Activated CD8-positive, alpha-beta memory T cell treated with anti-CD3 and anti-CD28 coated beads for 36 hours (primary cell): ENCODE data around the gene SLC7A5. TPM values are rescaled to one million over a fixed set of nuclear protein-coding genes. Genes with fewer than 3 reads are reported as not detected.
"Not testable (repeated sequence)": the region's sequence is repeated elsewhere in the genome, so short reads cannot be mapped to it uniquely, and the experiment has no call there.

ENCODE experiments used
- CTCF ChIA-PET: fragments of 350-600 bp; sonication (Branson Sonifier 250); formaldehyde crosslinking; loops from one replicate; lab custom pipeline; 2021; ENCODE audit warnings: antibody characterized with exemption; lab: Charles Lee
- POLR2A ChIA-PET: fragments of 350-600 bp; sonication (Branson Sonifier 250); formaldehyde crosslinking; loops from one replicate; lab custom pipeline; 2021; ENCODE audit warnings: antibody characterized with exemption; lab: Charles Lee
- total RNA-seq, 2 experiments: library from RNA; stranded (reverse); gene quantifications; one replicate each; pipeline ENCODE4 v1.2.3, GENCODE V29; 2021

The SLC7A5 gene
- total RNA-seq, 2 experiments from 2014 or later, result 437 to 441 TPM

- POLR2A ChIA-PET, result no interaction called here
- CTCF ChIA-PET, result interaction anchor here (1.0 kb wide), 1 partner anchor 46 kb away, joined by 3 read pairs; no protein-coding TSS in a partner anchor
Observed at GRCh38 chr16:87803385-87803784, 65.9 kb downstream of the SLC7A5 start.

- CTCF ChIA-PET, result interaction anchor here (0.5 to 0.6 kb wide), 2 partner anchors 10 to 26 kb away, joined by 3 read pairs; no protein-coding TSS in a partner anchor
- POLR2A ChIA-PET, result no interaction called here
Observed at GRCh38 chr16:87802670-87803069, 66.6 kb downstream of the SLC7A5 start.

GRCh38 chr16:87801679-87802259 is 67.5 kb downstream of the SLC7A5 start:
- CTCF ChIA-PET, result interaction anchor here (0.7 to 1.0 kb wide), 2 partner anchors 18 to 21 kb away, joined by 3 read pairs; no protein-coding TSS in a partner anchor
- POLR2A ChIA-PET, result interaction anchor here (0.7 kb wide), 1 partner anchor 50 kb away, joined by 3 read pairs; no protein-coding TSS in a partner anchor

GRCh38 chr16:87800497-87800896 is 68.8 kb downstream of the SLC7A5 start:
- ChIA-PET POLR2A (no interaction called here), CTCF (no interaction called here)

GRCh38 chr16:87795336-87795735 is 74.0 kb downstream of the SLC7A5 start:
- CTCF ChIA-PET, result interaction anchor here (1.1 kb wide), 1 partner anchor 16 kb away, joined by 4 read pairs; no protein-coding TSS in a partner anchor
- POLR2A ChIA-PET, result no interaction called here

GRCh38 chr16:87794485-87795078 is 74.7 kb downstream of the SLC7A5 start:
- ChIA-PET CTCF (interaction anchor here (1.1 kb wide), 1 partner anchor 15 kb away, joined by 4 read pairs; no protein-coding TSS in a partner anchor), POLR2A (no interaction called here)

DNA sequence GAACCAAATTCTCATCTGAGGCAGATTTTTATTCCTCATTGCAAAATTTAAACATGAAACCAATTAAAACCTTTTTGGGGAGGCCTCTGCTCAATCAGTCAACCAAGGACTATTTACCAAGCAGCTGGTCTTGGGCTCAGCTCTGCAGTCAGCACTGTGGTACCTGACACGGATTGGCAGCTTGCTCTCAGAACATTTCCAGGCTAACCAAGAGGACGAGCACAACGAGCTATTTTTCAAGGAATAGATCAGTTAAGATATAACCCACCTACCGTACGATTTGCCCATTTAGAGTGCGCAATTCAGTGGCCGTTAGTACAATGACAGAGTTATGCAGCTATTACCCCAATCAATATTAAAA is 77.1 kb downstream of the SLC7A5 start:
- ChIA-PET POLR2A (no interaction called here), CTCF (interaction anchor here (0.7 to 2.1 kb wide), 5 partner anchors 11 to 69 kb away, joined by 3 to 7 read pairs (median 4); no protein-coding TSS in a partner anchor)

DNA sequence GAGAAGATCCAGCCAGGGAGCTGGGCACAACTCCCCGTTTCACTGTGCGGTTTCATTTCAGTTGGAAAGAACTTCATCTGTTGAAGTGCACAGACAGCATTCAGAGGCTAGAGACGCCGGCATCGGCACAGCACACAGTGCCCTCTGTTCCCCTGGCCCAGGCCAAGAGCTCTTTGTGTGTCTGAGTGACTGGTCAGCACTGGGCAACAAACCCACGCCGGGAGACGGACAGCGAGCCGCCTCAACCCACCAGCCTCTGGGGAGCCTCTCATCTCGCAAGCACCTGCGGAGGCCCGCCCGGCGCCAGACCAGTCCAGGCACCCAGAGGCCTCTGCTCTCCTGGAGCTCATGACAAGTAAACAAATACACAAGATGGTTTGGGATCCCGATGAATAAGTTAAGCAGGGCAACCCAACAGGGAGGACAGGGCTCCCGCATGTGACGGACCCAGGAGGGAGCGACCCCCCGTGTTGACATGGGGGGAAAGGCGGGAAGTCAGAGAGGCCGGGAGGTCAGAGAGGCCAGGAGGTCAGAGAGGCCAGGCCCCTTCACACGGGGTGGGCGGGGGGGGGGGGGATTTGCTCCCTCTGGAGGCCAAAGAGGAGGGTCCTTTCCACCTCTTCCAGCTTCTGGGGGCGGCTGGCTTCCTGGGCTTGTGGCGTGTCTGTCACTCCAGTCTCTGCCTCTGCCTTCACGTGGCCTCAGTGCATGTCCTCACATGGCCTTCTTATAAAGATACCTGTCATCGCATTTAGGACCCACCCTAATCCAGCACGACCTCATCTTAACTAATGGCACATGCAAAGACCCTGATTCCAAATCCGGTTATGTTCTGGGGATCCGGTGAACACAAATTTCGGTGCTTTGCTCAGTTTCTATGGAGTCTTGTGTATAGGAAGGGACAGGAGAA is 77.8 kb downstream of the SLC7A5 start:
- POLR2A ChIA-PET, result no interaction called here
- CTCF ChIA-PET, result interaction anchor here (0.7 to 1.2 kb wide), 3 partner anchors 37 to 69 kb away, joined by 4 to 5 read pairs (median 4); no protein-coding TSS in a partner anchor

DNA sequence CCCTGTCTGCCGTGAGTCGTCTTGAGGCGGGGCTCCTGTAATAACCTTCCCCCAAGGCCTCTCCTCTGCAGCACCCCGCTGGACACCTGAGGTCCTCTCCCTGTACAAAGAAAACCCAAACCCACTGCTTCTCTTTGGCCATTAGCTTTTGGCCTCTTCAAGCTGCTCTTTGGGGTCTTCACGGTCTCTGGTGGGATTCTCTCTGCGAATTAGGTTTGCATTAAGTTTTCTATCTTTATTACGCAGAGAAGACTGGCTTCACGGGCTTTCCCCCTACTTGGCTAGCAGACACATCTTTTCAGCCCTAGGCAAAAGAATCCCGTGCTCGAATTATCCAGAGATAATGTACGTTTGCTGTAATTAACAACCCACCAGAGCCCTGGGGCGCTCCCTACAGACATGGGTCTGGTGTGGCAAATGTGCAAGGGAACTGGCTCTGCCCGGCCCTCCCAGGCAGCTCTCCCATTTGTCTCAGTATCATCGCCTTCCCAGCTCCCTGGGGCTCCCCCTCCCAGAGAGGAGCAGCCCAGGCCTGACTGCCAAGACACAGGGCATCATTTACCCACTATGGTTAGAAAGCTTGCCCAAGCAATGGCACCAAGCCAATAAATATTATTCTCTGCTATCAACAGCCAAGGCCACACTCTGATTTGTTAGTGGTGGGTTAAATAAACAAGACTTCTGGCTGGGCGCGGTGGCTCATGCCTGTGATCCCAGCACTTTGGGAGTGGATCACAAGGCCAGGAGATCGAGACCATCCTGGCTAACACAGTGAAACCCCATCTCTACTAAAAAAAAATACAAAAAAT is 78.8 kb downstream of the SLC7A5 start:
- POLR2A ChIA-PET, result no interaction called here
- CTCF ChIA-PET, result interaction anchor here (0.8 to 0.9 kb wide), 2 partner anchors 11 to 48 kb away, joined by 4 to 5 read pairs; no protein-coding TSS in a partner anchor

- ChIA-PET CTCF (interaction anchor here (0.9 kb wide), 1 partner anchor 10 kb away, joined by 4 read pairs; no protein-coding TSS in a partner anchor), POLR2A (no interaction called here)
Observed at GRCh38 chr16:87789437-87790291, 79.6 kb downstream of the SLC7A5 start.

- POLR2A ChIA-PET, result not testable (repeated sequence)
Observed at GRCh38 chr16:87788730-87789436, 80.4 kb downstream of the SLC7A5 start.

GRCh38 chr16:87787451-87788091 is 81.7 kb downstream of the SLC7A5 start:
- CTCF ChIA-PET, POLR2A ChIA-PET: not testable (repeated sequence)

More at GRCh38 chr16:87788730-87789436, 80.4 kb downstream of the SLC7A5 start:
- CTCF ChIA-PET, result not testable (repeated sequence)

GRCh38 chr16:87784812-87785211 is 84.5 kb downstream of the SLC7A5 start:
- POLR2A ChIA-PET, result no interaction called here
- CTCF ChIA-PET, result interaction anchor here (1.4 kb wide), 1 partner anchor 65 kb away, joined by 5 read pairs; no protein-coding TSS in a partner anchor

GRCh38 chr16:87782033-87782432 is 87.3 kb downstream of the SLC7A5 start:
- CTCF ChIA-PET, result interaction anchor here (4.2 kb wide), 1 partner anchor 89 kb away, joined by 196 read pairs; the partner anchor contains the start of gene SLC7A5
- POLR2A ChIA-PET, result no interaction called here

GRCh38 chr16:87780385-87780989 is 88.8 kb downstream of the SLC7A5 start:
- POLR2A ChIA-PET, result interaction anchor here (0.5 to 3.4 kb wide), 9 partner anchors 11 to 163 kb away, joined by 3 to 133 read pairs (median 6); partner anchors contain the start of genes KLHDC4 and SLC7A5
- CTCF ChIA-PET, result interaction anchor here (0.7 to 4.2 kb wide), 19 partner anchors 9 to 393 kb away, joined by 3 to 196 read pairs (median 5); partner anchors contain the start of genes KLHDC4 and SLC7A5
